Suprapubic skin (tissue), 4 donors: ENCODE data around the gene DMWD. TPM values are rescaled to one million over a fixed set of nuclear protein-coding genes. Genes with fewer than 3 reads are reported as not detected.

ENCODE experiments used
- DNase-seq, 2 donors: peaks; one replicate each; pipeline ENCODE4 v3.0.0-alpha.2; 2019; ENCODE audit warnings: low spot score in 2 of 2
- H3K27ac ChIP-seq: fragments of 200-600 bp; sonication (generic); one replicate; pipeline ENCODE4 v1.5.1; 2019
- H3K27me3 ChIP-seq: fragments of 200-600 bp; sonication (generic); one replicate; pipeline ENCODE4 v1.5.1; 2019
- H3K36me3 ChIP-seq: fragments of 200-600 bp; sonication (generic); one replicate; pipeline ENCODE4 v1.5.1; 2019
- H3K4me1 ChIP-seq: fragments of 200-600 bp; sonication (generic); one replicate; pipeline ENCODE4 v1.5.1; 2019
- H3K4me3 ChIP-seq: fragments of 200-600 bp; sonication (generic); one replicate; pipeline ENCODE4 v1.5.1; 2019; ENCODE audit warnings: mild to moderate bottlenecking
- H3K9me3 ChIP-seq: fragments of 200-600 bp; sonication (generic); one replicate; pipeline ENCODE4 v1.5.1; 2019
- CTCF ChIP-seq, 2 donors: fragments of 200-600 bp in 1 of 2; fragments of 450-650 bp in 1 of 2; sonication (generic) in 1 of 2; IDR thresholded peaks; one replicate each; pipeline ENCODE4 v1.5.1; 2016 to 2019; ENCODE audit warnings: antibody characterized with exemption in 2 of 2, mild to moderate bottlenecking in 1 of 2, moderate library complexity in 1 of 2
- EP300 ChIP-seq: sonication (generic); formaldehyde crosslinking; IDR thresholded peaks from one replicate; pipeline ENCODE4 v1.6.1; 2017; ENCODE audit warnings: antibody characterized with exemption
- POLR2A ChIP-seq, 2 donors: fragments of 450-650 bp; IDR thresholded peaks; one replicate each; pipeline ENCODE4 v1.6.1; 2017; ENCODE audit warnings: antibody characterized with exemption in 2 of 2, mild to moderate bottlenecking in 2 of 2, moderate library complexity in 2 of 2
- POLR2AphosphoS5 ChIP-seq, 3 donors: sonication (generic); formaldehyde crosslinking; IDR thresholded peaks; one replicate each; pipeline ENCODE4 v1.6.1; 2017; ENCODE audit warnings: antibody characterized with exemption in 3 of 3
- WGBS: methylation state at CpG from one replicate; pipeline ENCODE4 v1.1.5; 2018; 5-methylcytosine and 5-hydroxymethylcytosine counted together
- total RNA-seq, 4 donors: library from RNA; depleted of rRNA; stranded (reverse); fragments of >200 nt; gene quantifications; one replicate each; pipeline ENCODE4 v1.1.0, GENCODE V29; 2016

Gene DMWD
- total RNA-seq, 4 donors from 2014 or later, result 22.7 to 40.6 (median 32.0) TPM

GRCh38 chr19:45791744-45792469, 738 bp downstream of the DMWD start:
- no peaks in the 10 kb centered on the region for H3K9me3 ChIP-seq
- no peaks in the 10 kb centered on the region for H3K27me3 ChIP-seq
- peaks cover 24% of the 10 kb centered on the region for H3K4me1 ChIP-seq
- WGBS, result 13% methylated on average over 14 of the region's 31 CpGs
- no peak for DNase-seq
- H3K27ac ChIP-seq, result peak overlapping the region; percentile 82
- H3K36me3 ChIP-seq, result peaks cover 27% of the 10 kb centered on the region
- H3K4me3 ChIP-seq, result peak overlapping the region; percentile 78
- TF ChIP-seq POLR2AphosphoS5 (IDR thresholded peaks at IDR 0.05), result no peak
- TF ChIP-seq CTCF (IDR thresholded peaks at IDR 0.05), result no peak
- TF ChIP-seq POLR2A (IDR thresholded peaks at IDR 0.05), result no peak
- no peak for TF ChIP-seq EP300

- DNase-seq, result no peak
- Histone ChIP-seq H3K36me3 (peaks cover 37% of the 10 kb centered on the region), H3K4me3 (no peak overlapping the region), H3K9me3 (no peaks in the 10 kb centered on the region), H3K27ac (no peak overlapping the region), H3K27me3 (no peaks in the 10 kb centered on the region), H3K4me1 (peaks cover 27% of the 10 kb centered on the region)
- 78% methylated on average over 8 of the region's 8 CpGs for WGBS
- TF ChIP-seq CTCF (IDR thresholded peaks at IDR 0.05) (no peak), POLR2A (IDR thresholded peaks at IDR 0.05) (no peak), EP300 (no peak), POLR2AphosphoS5 (IDR thresholded peaks at IDR 0.05) (no peak)
These were observed 1.7 kb downstream of the DMWD start for GRCh38 chr19:45790942-45791341.

GRCh38 chr19:45789035-45789786, 3.4 kb downstream of the DMWD start:
- TF ChIP-seq CTCF (IDR thresholded peaks at IDR 0.05) (no peak), EP300 (no peak), POLR2A (IDR thresholded peaks at IDR 0.05) (no peak), POLR2AphosphoS5 (IDR thresholded peaks at IDR 0.05) (no peak)
- H3K9me3 ChIP-seq, result no peaks in the 10 kb centered on the region
- H3K27me3 ChIP-seq, result no peaks in the 10 kb centered on the region
- H3K27ac ChIP-seq, result no peak overlapping the region
- WGBS, result 89% methylated on average over 15 of the region's 15 CpGs
- no peak overlapping the region for H3K4me3 ChIP-seq
- DNase-seq, result no peak
- peaks cover 44% of the 10 kb centered on the region for H3K36me3 ChIP-seq
- peaks cover 37% of the 10 kb centered on the region for H3K4me1 ChIP-seq

GRCh38 chr19:45786533-45786894, 6.1 kb downstream of the DMWD start:
- H3K27me3 ChIP-seq, result no peaks in the 10 kb centered on the region
- TF ChIP-seq POLR2AphosphoS5 (IDR thresholded peaks at IDR 0.05), result no peak
- no peak for TF ChIP-seq EP300
- no peak for TF ChIP-seq CTCF (IDR thresholded peaks at IDR 0.05)
- no peak for TF ChIP-seq POLR2A (IDR thresholded peaks at IDR 0.05)
- H3K9me3 ChIP-seq, result no peaks in the 10 kb centered on the region

More at GRCh38 chr19:45786533-45786894, 6.1 kb downstream of the DMWD start:
- H3K4me3 ChIP-seq, result no peak overlapping the region
- peaks cover 49% of the 10 kb centered on the region for H3K4me1 ChIP-seq
- WGBS, result 100% methylated on average over 5 of the region's 21 CpGs
- H3K27ac ChIP-seq, result no peak overlapping the region
- peaks cover 44% of the 10 kb centered on the region for H3K36me3 ChIP-seq
- DNase-seq, result no peak
